HCT116 (cell line): ENCODE measurements around the gene KANSL1. TPM values are rescaled to one million over a fixed set of nuclear protein-coding genes. Genes with fewer than 3 reads are reported as not detected.

Experiments used
- ATAC-seq: fragments of 200-7000 bp; cut with Tn5 transposase; 2 replicates; pipeline ENCODE4 v1.9.1; 2020; ENCODE audit warnings: mild to moderate bottlenecking, moderate library complexity
- BruUV-seq: library from RNA; stranded (reverse); fragments of 400-500 nt; replicated peaks from 2 replicates; lab custom pipeline; 2021; lab: Mats Ljungman, UMichigan
- CTCF ChIA-PET: fragments of 300-600 bp; sonication (Branson Sonifier 250); formaldehyde crosslinking; loops from one replicate; lab custom pipeline; 2021; ENCODE audit warnings: antibody characterized with exemption; lab: Charles Lee
- POLR2A ChIA-PET: fragments of 300-600, 350-600 bp; sonication (Branson Sonifier 250); formaldehyde crosslinking; loops from one replicate; lab custom pipeline; 2021; ENCODE audit warnings: antibody characterized with exemption; lab: Charles Lee
- RAD21 ChIA-PET, 2 experiments: fragments of 300-600 bp; sonication (Branson Sonifier 250); formaldehyde crosslinking; loops; one replicate each; lab custom pipeline; 2023; ENCODE audit warnings: low total read pairs in 2 of 2; ENCODE audit not compliant: uncharacterized antibody in 2 of 2, unreplicated experiment in 2 of 2, low non-redundant PET in 1 of 2; lab: Charles Lee
- DNase-seq: peaks from one replicate; pipeline ENCODE4 v3.0.0-alpha.2; 2010; ENCODE audit warnings: low read depth, low spot score
- H2AFZ ChIP-seq: fragments of 200-600 bp; shearing (Covaris generic), sonication (generic); 2 replicates; pipeline ENCODE4 v1.6.1; 2017; ENCODE audit warnings: low read depth, mixed run types, mixed read lengths, antibody characterized with exemption, low read length; ENCODE audit not compliant: poor library complexity, severe bottlenecking
- H3K27ac ChIP-seq: 2 replicates; pipeline ENCODE4 v1.5.1; 2012; ENCODE audit warnings: low read depth, low read length
- H3K27me3 ChIP-seq: fragments of 200-600 bp; sonication (generic); 2 replicates; pipeline ENCODE4 v1.6.1; 2016; ENCODE audit warnings: mixed run types, low read length, mixed read lengths; ENCODE audit not compliant: insufficient read depth
- H3K36me3 ChIP-seq, 2 experiments: fragments of 200-500 bp in 1 of 2; fragments of 200-600 bp in 1 of 2; sonication (Bioruptor generic) in 1 of 2; sonication (generic) in 1 of 2; 2 replicates each; pipeline versions ENCODE4 v1.5.1 to v1.6.1; 2014 to 2016; ENCODE audit warnings: low read length in 2 of 2, inconsistent platforms in 1 of 2, mixed read lengths in 1 of 2, mixed run types in 1 of 2; ENCODE audit not compliant: insufficient read depth in 2 of 2, control insufficient read depth in 1 of 2
- H3K4me1 ChIP-seq, 2 experiments: fragments of 200-600 bp in 1 of 2; sonication (generic) in 1 of 2; 2 replicates each; pipeline versions ENCODE4 v1.5.1 to v1.6.1; 2012 to 2017; ENCODE audit warnings: low read length in 2 of 2, inconsistent platforms in 1 of 2, mild to moderate bottlenecking in 1 of 2, mixed read lengths in 1 of 2, mixed run types in 1 of 2, moderate library complexity in 1 of 2; ENCODE audit not compliant: insufficient read depth in 2 of 2, control insufficient read depth in 1 of 2
- H3K4me2 ChIP-seq: fragments of 200-600 bp; sonication (generic); 2 replicates; pipeline ENCODE4 v1.6.1; 2017; ENCODE audit warnings: mixed run types, low read length, mixed read lengths
- H3K4me3 ChIP-seq, 2 experiments: fragments of 200-600 bp in 1 of 2; sonication (generic) in 1 of 2; replicated peaks in 1 of 2; 2 replicates each; pipeline ENCODE4 v1.5.1; 2011 to 2016; ENCODE audit warnings: low read length in 2 of 2, control low read depth in 1 of 2, low read depth in 1 of 2, mild to moderate bottlenecking in 1 of 2, mixed read lengths in 1 of 2, mixed run types in 1 of 2
- H3K79me2 ChIP-seq: fragments of 200-600 bp; sonication (generic); 2 replicates; pipeline ENCODE4 v1.6.1; 2017; ENCODE audit warnings: mild to moderate bottlenecking, mixed run types, low read length, moderate library complexity, mixed read lengths; ENCODE audit not compliant: insufficient read depth
- H3K9ac ChIP-seq: fragments of 200-600 bp; sonication (generic); 2 replicates; pipeline ENCODE4 v1.6.1; 2016; ENCODE audit warnings: low read length, mixed read lengths
- H3K9me2 ChIP-seq: fragments of 200-600 bp; sonication (generic), shearing (Covaris generic); 2 replicates; pipeline ENCODE4 v1.6.1; 2017; ENCODE audit warnings: mixed run types, mild to moderate bottlenecking, moderate library complexity; ENCODE audit not compliant: insufficient read depth
- H3K9me3 ChIP-seq, 2 experiments: fragments of 200-500 bp in 1 of 2; fragments of 200-600 bp in 1 of 2; sonication (Bioruptor generic) in 1 of 2; sonication (generic) in 1 of 2; 2 replicates each; pipeline ENCODE4 v1.6.1; 2014 to 2017; ENCODE audit warnings: low read length in 2 of 2, mixed read lengths in 2 of 2, inconsistent platforms in 1 of 2, low read depth in 1 of 2, mild to moderate bottlenecking in 1 of 2, mixed run types in 1 of 2, moderate library complexity in 1 of 2; ENCODE audit not compliant: control insufficient read depth in 1 of 2, insufficient read depth in 1 of 2
- H4K20me1 ChIP-seq: fragments of 200-600 bp; sonication (generic), shearing (Covaris generic); 2 replicates; pipeline ENCODE4 v1.6.1; 2017; ENCODE audit warnings: mixed run types, mild to moderate bottlenecking, moderate library complexity; ENCODE audit not compliant: insufficient read depth
- CEBPB ChIP-seq: IDR thresholded peaks from 2 replicates; pipeline ENCODE4 v1.6.1; 2012; ENCODE audit warnings: low read depth
- CTCF ChIP-seq, 3 experiments: fragments of 200-600 bp in 1 of 3; sonication (generic) in 1 of 3; IDR thresholded peaks in 2 of 3; conservative IDR thresholded peaks in 1 of 3; 2 replicates each; pipeline ENCODE4 v1.5.1; 2012 to 2017; ENCODE audit warnings: low read depth in 2 of 3, low read length in 2 of 3, antibody characterized with exemption in 1 of 3, borderline replicate concordance in 1 of 3, control low read depth in 1 of 3, mild to moderate bottlenecking in 1 of 3, mixed read lengths in 1 of 3, mixed run types in 1 of 3, moderate library complexity in 1 of 3; ENCODE audit not compliant: insufficient read depth in 1 of 3
- EGR1 ChIP-seq: IDR thresholded peaks from 2 replicates; pipeline ENCODE4 v1.6.1; 2012; ENCODE audit warnings: low read depth
- ELF1 ChIP-seq: IDR thresholded peaks from 2 replicates; pipeline ENCODE4 v1.6.1; 2012; ENCODE audit warnings: low read depth, borderline replicate concordance
- EZH2 ChIP-seq: fragments of 200-600 bp; sonication (generic); IDR thresholded peaks from 2 replicates; pipeline ENCODE4 v1.6.1; 2017; ENCODE audit warnings: antibody characterized with exemption, mixed run types
- EZH2phosphoT487 ChIP-seq: fragments of 200-600 bp; IDR thresholded peaks from 2 replicates; pipeline ENCODE4 v1.6.1; 2018; ENCODE audit warnings: antibody characterized with exemption, borderline replicate concordance
- FOSL1 ChIP-seq: IDR thresholded peaks from 2 replicates; pipeline ENCODE4 v1.6.1; 2012; ENCODE audit warnings: low read depth
- JUND ChIP-seq: IDR thresholded peaks from 2 replicates; pipeline ENCODE4 v1.6.1; 2012
- MAX ChIP-seq: IDR thresholded peaks from 2 replicates; pipeline ENCODE4 v1.6.1; 2012
- POLR2A ChIP-seq: IDR thresholded peaks from 2 replicates; pipeline ENCODE4 v1.7.0; 2011; ENCODE audit warnings: borderline replicate concordance; ENCODE audit not compliant: insufficient read depth, insufficient read length; ENCODE audit errors: extremely low read depth
- RAD21 ChIP-seq: IDR thresholded peaks from 2 replicates; pipeline ENCODE4 v1.6.1; 2012; ENCODE audit warnings: low read depth, mild to moderate bottlenecking
- REST ChIP-seq: IDR thresholded peaks from 2 replicates; pipeline ENCODE4 v1.6.1; 2012; ENCODE audit warnings: low read depth
- SP1 ChIP-seq: IDR thresholded peaks from 2 replicates; pipeline ENCODE4 v1.6.1; 2012; ENCODE audit warnings: low read depth
- SRF ChIP-seq: IDR thresholded peaks from 2 replicates; pipeline ENCODE4 v1.6.1; 2012; ENCODE audit warnings: low read depth
- TCF7L2 ChIP-seq: IDR thresholded peaks from 2 replicates; pipeline ENCODE4 v1.7.0; 2011; ENCODE audit warnings: borderline replicate concordance, inconsistent platforms; ENCODE audit not compliant: insufficient read depth, insufficient read length; ENCODE audit errors: extremely low read depth
- YY1 ChIP-seq: IDR thresholded peaks from 2 replicates; pipeline ENCODE4 v1.6.1; 2011; ENCODE audit warnings: low read length, low read depth, moderate library complexity, mild to moderate bottlenecking; ENCODE audit not compliant: insufficient replicate concordance; ENCODE audit errors: extremely low read depth
- ZBTB33 ChIP-seq: IDR thresholded peaks from 2 replicates; pipeline ENCODE4 v1.6.1; 2011; ENCODE audit warnings: mild to moderate bottlenecking, low read length, moderate library complexity; ENCODE audit not compliant: insufficient replicate concordance; ENCODE audit errors: extremely low read depth
- ZFX ChIP-seq: fragments of 450-650 bp; IDR thresholded peaks from 2 replicates; pipeline ENCODE4 v1.6.1; 2017
- ZNF274 ChIP-seq: fragments of 200-500 bp; sonication (Bioruptor generic); IDR thresholded peaks from 2 replicates; pipeline ENCODE4 v1.6.1; 2014; ENCODE audit warnings: mild to moderate bottlenecking, low read depth, low read length, inconsistent platforms
- intact Hi-C: fragments of 100-400 bp; cut with micrococcal nuclease; formaldehyde crosslinking; loops from 2 replicates; pipeline ENCODE4 v1.10.0; 2022
- total RNA-seq: library from RNA; stranded (reverse); gene quantifications from one replicate; pipeline ENCODE4 v1.2.1, GENCODE V29; 2021; ENCODE audit not compliant: unreplicated experiment
- TF ChIP-seq, protein P1 (sequence below): IDR thresholded peaks from 2 replicates; pipeline ENCODE4 v1.6.1; 2012

Gene KANSL1
- total RNA-seq, 1 experiment from 2014 or later = 77.5 TPM

- Histone ChIP-seq H3K36me3 (peaks cover 30 to 33% of the 10 kb centered on the region in 2 experiments), H3K9ac (no peak overlapping the region), H2AFZ (no peak overlapping the region), H3K4me1 (peaks cover 0 to 9% of the 10 kb centered on the region in 2 experiments; a peak in 2 of 4 replicates), H3K4me2 (no peak overlapping the region), H3K9me2 (no peaks in the 10 kb centered on the region), H3K9me3 (no peaks in the 10 kb centered on the region), H3K4me3 (no peak overlapping the region), H4K20me1 (peaks cover 13% of the 10 kb centered on the region; the same call in 1 of the 2 replicates), H3K27ac (no peak overlapping the region), H3K79me2 (peaks cover 16% of the 10 kb centered on the region), H3K27me3 (no peaks in the 10 kb centered on the region)
- TF ChIP-seq REST (no peak), JUND (no peak), POLR2A (no peak), CEBPB (no peak), YY1 (no peak), EZH2 (no peak), EGR1 (no peak), ZFX (no peak), CTCF (IDR thresholded peaks at IDR 0.05 in 2 of 3, conservative IDR thresholded peaks at IDR 0.05 in 1 of 3; ENCODE audit: borderline replicate concordance in 1 of 3, insufficient read depth in 1 of 3, low read depth in 2 of 3, low read length in 2 of 3) (no peak), RAD21 (no peak), TCF7L2 (no peak), FOSL1 (no peak), MAX (no peak), SRF (no peak), SP1 (no peak), ELF1 (no peak), ZBTB33 (no peak), ZNF274 (no peak), EZH2phosphoT487 (no peak)
- TF ChIP-seq, protein P1, sequence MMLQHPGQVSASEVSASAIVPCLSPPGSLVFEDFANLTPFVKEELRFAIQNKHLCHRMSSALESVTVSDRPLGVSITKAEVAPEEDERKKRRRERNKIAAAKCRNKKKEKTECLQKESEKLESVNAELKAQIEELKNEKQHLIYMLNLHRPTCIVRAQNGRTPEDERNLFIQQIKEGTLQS = no peak
- DNase-seq (no peak), ATAC-seq (no peak)
- ChIA-PET CTCF (no interaction called here), RAD21 (no interaction called here), POLR2A (no interaction called here)
- BruUV-seq = no TSS peak
- intact Hi-C loops = no loop called here
These were observed 143.6 kb downstream of the KANSL1 start for GRCh38 chr17:46049656-46050055.
